Measurements from ENCODE around the gene CPLANE1.

Gene CPLANE1

DNA sequence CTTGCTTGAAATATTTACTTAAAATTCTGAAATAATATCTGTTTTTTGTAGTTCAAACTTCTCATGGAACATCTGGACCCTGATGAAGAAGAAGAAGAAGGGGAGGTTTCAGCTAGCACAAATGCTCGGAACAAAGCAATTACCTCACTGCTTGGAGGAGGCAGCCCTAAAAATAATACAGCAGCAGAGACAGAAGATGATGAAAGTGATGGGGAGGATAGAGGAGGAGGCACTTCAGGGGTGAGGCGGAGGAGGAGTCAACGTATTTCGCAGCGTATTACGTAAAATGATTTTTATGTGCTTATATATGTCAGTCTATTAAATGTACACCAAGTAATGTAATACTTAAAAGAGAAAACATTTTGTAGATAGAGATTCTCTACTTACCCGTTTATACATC, 185.4 kb downstream of the CPLANE1 start:
- DNase-seq = no peak

DNA sequence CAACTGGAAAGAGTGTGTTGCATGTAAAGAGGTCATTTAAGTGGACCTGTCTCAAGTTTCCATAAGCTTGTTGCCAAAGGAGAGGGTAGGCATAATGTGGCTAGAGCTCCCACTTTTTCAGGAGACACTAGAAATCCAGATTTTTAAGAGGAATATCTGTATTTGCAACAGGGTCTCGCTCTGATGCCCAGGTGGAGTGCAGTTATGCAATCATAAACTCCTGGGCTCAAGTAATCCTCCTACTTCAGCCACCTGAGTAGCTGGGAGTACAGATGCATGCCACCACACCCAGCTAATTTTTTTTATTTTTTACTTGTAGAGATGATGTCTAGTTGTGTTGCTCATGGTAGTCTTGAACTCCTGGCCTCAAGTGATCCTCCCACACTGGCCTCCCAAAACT, 189.1 kb downstream of the CPLANE1 start:
- DNase-seq = no peak

DNA sequence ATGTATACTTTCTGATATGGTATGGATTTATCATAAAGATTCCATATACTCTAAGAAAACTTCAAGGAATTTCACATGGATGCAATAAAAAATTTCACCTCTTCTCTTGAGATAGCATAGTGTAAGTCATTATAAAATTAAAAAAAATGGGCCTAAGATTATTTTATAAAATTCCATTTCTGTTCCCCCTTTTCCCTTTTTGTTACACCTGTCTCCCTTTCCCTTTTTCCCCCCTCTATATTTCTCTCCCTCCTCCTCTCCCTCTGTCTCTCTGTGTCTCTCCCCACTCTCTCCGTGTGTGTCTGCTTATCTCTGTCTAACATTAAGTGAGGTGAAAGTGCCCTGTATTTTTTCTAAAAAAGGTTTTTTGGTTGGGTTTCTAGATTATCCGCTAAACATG, 192.4 kb downstream of the CPLANE1 start:
- no peak for DNase-seq

Measured in fibroblast of skin of abdomen (primary cell).